H54 (cell line): ENCODE measurements around the gene SHQ1.

ENCODE experiments used
- DNase-seq: peaks from one replicate; pipeline ENCODE4 v3.0.0; 2011; ENCODE audit warnings: low spot score, mixed read lengths; ENCODE audit not compliant: insufficient read length
- FAIRE-seq: peaks from 3 replicates; lab custom pipeline; 2011; peaks lifted over from hg19 to GRCh38; lab: Jason Lieb, UNC
- POLR2A ChIP-seq: IDR thresholded peaks from 2 replicates; pipeline ENCODE4 v1.6.1; 2011; ENCODE audit warnings: low read depth, mild to moderate bottlenecking, low read length

SHQ1 gene

DNA sequence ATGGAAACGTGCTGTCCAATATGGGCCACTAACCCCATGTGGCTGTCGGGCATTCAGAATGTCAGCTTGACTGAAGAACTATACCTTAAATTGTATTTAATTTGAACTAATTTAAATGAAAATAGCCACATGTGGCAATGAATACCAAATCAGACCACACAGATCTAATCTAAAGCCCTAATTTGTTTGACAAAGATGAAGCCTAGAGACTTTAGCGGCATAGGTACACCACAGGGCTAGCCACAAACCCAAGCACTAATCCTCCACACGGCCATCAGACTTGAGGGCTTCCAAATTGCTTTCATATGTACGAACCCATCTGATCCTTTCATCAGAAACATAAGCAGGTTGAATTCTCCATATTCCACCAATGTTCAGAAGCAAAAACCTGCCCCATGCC, 81.4 kb downstream of the SHQ1 start:
- no peak for TF ChIP-seq POLR2A
- FAIRE-seq (no peak), DNase-seq (no peak)

DNA sequence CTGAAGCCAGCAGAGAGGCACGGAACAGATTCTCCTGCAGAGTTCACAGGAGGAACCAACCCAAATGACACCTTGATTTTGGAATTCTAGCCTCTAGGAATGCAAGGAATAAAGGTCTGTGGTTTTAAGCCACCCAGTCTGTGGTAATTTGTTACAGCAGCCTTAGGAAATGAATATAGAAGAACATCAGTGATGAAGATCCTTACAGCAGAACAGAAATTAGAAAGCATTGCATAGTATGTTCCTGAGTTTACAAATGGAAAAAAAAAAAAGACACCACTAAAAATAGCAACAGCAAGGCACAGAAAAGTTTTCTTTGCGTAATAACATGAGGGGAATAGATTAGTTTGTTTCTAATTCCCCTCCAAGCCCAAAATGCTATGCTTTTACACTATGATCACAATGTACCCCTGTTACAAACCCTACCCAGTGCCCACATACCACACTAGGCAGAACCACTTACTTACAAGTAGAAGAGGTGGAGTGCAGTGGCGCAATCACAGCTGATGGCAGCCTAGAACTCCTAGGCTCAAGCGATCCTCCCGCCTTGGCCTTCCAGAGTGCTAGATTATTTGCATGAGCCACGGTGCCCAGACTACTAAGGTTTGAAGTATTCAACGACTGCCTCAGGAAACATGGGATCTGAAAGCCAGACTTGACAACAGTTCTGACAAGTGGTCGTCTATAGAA, 84.3 kb downstream of the SHQ1 start:
- no peak for DNase-seq
- no peak for FAIRE-seq
- no peak for TF ChIP-seq POLR2A

DNA sequence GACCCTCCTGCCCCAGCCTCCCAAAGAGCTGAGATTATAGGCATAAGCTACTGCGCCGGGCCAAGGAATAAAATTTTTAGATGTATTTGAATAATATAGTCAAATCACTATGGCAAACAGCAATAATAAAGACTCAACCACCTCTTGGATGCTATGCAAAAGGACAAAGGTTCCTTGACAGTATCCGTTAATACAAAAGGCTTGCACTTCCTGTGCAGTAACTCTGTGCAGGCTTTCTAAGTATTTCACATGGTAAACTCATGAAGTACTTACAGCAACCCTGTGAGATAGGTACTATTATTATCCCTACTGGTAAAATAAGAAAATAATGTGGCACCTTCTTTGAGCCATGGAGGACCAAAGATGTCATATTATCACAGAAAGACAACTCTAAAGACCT, 86.8 kb downstream of the SHQ1 start:
- FAIRE-seq, result no peak
- no peak for TF ChIP-seq POLR2A
- no peak for DNase-seq

DNA sequence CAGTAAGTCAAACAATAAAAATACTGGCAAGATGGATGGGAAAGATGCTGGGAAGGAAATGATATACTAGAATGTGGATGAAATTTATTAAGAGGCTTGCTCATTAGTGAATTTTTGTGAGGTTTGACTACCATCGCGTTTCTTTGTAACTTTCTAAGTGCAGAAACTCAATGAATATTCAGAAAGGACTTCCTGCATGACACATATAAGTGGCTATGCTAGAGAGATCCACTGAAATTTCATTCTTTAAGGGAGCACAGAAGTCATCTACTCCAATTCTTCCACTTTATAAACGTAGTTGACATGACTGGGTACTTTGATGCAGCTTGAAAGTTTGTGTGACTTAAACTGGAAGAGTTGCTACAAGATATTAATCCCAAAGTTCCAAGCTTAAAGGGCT, 88.0 kb downstream of the SHQ1 start:
- no peak for TF ChIP-seq POLR2A
- FAIRE-seq, result no peak
- DNase-seq, result no peak

DNA sequence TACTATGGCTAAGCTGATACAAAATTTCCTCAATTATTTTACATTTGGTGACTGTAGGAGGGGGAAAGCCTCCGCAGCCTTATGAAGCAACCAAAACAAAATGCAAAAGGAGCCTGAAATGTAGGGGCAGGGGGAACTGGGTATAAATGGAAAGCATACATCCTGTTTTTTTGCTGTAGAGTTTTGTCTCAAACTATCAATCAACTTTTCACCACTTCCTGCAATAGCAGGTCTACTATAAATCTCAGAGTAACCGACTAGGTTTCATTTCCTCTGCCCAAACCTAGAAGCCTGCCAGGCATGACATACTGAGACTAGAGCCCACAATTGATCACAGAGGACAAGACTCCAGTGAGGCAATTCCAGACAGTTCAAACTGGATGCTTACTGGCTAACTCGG, 91.3 kb downstream of the SHQ1 start:
- DNase-seq, result no peak
- FAIRE-seq, result no peak
- no peak for TF ChIP-seq POLR2A

DNA sequence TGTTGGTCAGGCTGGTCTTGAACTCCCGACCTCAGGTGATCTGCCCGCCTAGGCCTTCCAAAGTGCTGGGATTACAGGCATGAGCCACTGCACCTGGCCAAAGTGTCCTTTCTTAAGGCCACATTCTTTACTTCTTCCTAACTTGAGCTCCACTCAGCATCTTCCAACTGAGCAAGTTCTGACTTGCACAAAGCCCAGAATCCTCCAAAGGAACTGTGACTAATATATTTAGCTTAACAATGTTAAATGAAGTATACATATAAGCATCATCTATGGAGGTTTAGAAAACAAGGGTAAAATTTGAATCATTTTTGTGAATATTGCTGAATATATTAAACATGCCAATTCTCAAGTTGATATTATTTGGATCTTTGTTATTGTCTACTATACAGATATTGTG, 93.7 kb downstream of the SHQ1 start:
- no peak for DNase-seq
- FAIRE-seq, result no peak
- TF ChIP-seq POLR2A, result no peak

DNA sequence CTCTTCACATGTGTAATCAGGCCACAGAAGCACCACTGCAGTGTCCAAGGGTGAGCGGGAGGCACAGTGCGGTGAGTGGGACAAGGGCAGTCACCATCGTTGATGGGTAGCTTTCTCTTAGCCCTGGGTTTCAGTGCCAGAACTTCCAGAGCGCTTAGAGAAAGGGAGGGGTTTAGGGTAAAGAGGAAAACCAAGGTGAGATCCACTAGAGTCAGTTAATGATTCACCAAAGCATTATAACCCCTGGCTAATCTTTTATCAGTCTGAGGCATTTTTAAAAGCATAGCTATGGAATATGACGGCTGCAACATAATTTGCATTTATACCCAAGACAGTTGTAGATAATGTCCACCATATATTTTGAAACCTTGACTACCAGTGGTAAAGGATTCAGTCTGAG, 94.8 kb downstream of the SHQ1 start:
- FAIRE-seq (no peak), DNase-seq (no peak)
- no peak for TF ChIP-seq POLR2A

DNA sequence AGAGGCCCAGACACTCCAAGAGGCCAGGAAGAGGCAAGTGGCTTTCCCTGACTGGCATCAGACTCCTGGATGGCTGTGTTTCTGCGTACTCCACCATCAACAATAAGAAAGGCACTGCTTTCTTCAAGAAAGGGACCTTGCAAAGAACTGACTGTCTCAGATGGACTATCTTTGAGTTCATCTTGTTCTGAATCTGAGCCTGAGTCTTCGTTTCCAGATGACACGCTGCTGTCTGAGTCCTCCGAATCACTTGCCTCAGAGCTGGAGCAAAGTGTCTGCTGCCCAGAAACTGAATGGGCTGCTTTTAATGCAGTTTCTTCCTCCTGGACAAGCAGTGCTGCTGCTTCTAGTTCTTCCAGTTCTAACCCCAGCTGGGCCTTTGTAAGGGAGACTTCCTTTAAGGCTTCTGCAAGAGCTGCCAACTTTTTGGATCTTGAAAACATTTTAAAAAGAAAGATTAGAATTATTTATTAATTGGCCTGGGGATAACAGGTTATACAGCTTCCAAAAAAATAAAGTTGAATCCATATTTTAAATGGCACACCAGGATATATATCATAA, 97.8 kb downstream of the SHQ1 start:
- TF ChIP-seq POLR2A, result no peak
- FAIRE-seq (no peak), DNase-seq (no peak)

DNA sequence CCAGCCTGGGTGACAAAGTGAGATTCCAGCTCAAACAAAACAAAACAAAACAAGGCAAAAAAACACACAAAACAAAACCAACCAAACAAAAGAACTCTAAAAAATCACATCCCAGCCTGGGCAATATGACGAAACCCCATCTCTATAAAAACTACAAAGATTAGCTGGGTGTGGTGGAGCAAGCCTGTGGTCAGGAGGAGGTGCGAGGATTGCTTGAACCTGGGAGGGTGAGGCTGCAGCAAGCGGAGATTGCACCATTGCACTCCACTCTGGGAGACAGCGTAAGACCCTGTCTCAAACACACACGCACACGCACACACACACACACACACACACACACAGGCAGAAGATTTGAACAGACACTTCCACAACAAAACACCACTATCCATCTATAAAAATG, 99.6 kb downstream of the SHQ1 start:
- DNase-seq (no peak), FAIRE-seq (no peak)
- TF ChIP-seq POLR2A, result no peak

DNA sequence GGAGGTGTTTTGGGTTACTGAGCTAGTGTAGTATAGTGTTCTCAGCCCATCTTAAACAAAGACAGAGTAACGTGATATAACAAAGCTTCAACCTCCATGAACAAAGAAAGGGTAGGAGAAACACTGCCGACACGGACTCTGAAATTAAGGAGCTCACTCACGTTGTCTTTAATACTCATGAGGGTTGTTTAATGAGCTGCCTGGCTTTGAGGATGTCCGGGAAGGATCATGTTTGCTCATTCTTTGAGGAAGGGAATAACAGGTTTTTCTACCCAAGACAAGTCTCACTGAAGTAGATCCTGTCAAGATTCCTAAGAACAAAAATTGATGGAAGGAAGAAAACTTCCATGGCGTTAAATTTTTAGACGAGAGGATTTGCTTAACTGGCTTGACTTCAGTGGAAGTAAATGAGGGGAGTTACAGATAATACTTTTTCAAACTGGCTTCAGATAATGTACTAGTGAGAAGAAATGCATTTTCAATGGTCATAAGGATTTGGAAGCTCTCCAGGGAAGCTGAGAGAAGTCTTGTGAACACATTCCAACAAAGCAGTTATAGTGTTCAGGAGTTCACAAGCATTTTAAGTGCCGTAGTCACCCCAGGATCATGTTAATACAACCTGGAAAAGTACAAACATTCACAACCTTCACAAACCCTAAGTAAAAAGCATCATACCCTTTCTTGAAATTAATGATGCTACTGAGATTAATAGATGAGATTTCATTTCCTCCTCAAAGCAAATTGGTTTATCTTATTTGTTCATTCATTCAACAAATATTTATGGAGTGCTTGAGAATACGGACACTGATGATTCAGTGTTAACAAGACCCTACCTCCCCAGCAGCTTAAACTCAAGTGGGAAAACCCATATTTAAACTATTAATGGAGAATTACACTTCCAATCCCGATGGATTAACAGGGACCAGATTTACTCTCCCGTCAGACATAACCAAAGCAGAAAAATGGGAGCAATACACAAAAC, 101.5 kb downstream of the SHQ1 start:
- DNase-seq, result no peak
- FAIRE-seq, result no peak
- TF ChIP-seq POLR2A, result no peak

DNA sequence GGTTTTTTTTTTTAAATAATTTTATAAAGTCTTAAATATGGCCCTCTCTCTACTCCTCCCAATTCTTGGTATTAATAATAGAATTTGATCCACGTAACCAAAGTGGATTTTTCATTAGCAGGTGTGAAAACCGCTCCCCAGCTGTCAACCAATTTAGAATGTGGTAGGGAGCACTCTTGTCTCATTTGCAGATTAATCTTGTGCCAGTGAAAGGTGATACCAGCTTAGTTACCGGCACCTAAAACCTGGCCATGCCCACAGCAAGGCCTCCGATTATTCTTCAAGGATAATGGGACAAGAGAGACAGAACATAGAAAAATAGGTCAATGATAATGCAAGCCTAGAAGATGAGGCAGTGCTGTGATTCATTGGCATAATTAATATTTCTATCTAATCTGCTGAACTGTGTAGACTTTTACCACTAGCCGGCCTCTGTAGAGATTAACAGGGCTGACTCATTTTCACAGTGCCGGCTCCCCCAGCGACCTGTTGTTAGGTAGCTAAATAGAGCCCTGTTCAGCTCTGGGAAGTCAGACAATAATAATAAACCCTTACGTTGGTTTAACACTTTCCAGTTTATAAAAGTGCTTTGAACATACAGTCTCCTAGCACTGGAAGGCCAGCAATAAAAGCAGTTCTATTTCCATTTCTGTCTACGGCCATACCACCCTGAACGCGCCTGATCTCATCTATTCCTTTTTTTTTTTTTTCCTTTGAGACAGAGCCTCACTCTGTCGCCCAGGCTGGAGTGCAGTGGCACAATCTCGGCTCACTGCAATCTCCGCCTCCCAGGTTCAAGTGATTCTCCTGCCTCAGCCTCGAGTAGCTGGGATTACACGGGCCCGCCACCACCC, 102.9 kb downstream of the SHQ1 start:
- TF ChIP-seq POLR2A, result no peak
- FAIRE-seq (no peak), DNase-seq (no peak)

DNA sequence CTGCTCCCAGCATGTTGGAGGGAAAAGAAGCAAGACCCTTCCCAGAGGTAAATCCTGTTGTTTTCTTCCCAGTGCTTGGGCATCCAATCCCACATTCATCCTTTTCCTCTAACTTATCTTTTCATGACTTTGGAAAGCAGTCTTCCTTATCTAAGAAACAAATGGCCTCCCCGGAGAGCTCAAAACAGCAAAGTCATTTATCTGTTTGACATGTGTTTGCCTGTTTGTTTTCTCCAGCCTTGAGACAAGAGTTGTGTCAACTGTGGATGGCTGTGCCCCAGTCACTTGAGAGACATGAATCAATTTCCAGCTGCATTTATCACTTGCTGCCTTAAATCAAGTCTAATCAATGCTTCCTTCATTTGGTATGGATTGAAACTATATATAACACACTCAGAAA, 103.9 kb downstream of the SHQ1 start:
- DNase-seq (no peak), FAIRE-seq (no peak)
- no peak for TF ChIP-seq POLR2A
